Neural cell (in vitro differentiated cells): Measurements from ENCODE around the gene ACE. TPM values are rescaled to one million over a fixed set of nuclear protein-coding genes. Genes with fewer than 3 reads are reported as not detected.
A peak's percentile ranks its signal among the peaks of the same experiment; 100 is the strongest.

Experiments used
- H2AFZ ChIP-seq: fragments of 200-600, 300-800 bp; sonication (generic), shearing (Covaris generic); 2 replicates; pipeline ENCODE4 v1.6.0; 2014; ENCODE audit warnings: low read depth, mild to moderate bottlenecking, antibody characterized with exemption, low read length, moderate library complexity
- H3F3A ChIP-seq: fragments of 200-600 bp; shearing (Covaris generic); 2 replicates; pipeline ENCODE4 v1.6.1; 2016; ENCODE audit warnings: mild to moderate bottlenecking, moderate library complexity, mixed read lengths, antibody characterized with exemption, low read length; ENCODE audit not compliant: insufficient read depth, poor library complexity, severe bottlenecking
- H3K27ac ChIP-seq: fragments of 200-600, 300-800 bp; sonication (generic), shearing (Covaris generic); 2 replicates; pipeline ENCODE4 v1.5.1; 2014; ENCODE audit warnings: mild to moderate bottlenecking, low read length, moderate library complexity
- H3K27me3 ChIP-seq: fragments of 300-800, 200-600 bp; sonication (generic), shearing (Covaris generic); 2 replicates; pipeline ENCODE4 v1.6.0; 2014; ENCODE audit warnings: mild to moderate bottlenecking, low read depth, low read length, moderate library complexity; ENCODE audit not compliant: insufficient read depth
- H3K36me3 ChIP-seq: fragments of 300-800, 200-600 bp; sonication (generic), shearing (Covaris generic); 2 replicates; pipeline ENCODE4 v1.5.1; 2014; ENCODE audit warnings: mild to moderate bottlenecking, antibody characterized with exemption, low read length, moderate library complexity; ENCODE audit not compliant: insufficient read depth
- H3K4me2 ChIP-seq: fragments of 300-800, 200-600 bp; sonication (generic), shearing (Covaris generic); 2 replicates; pipeline ENCODE4 v1.6.0; 2014; ENCODE audit warnings: mild to moderate bottlenecking, low read length
- H3K4me3 ChIP-seq: fragments of 300-800, 200-600 bp; sonication (generic), shearing (Covaris generic); 2 replicates; pipeline ENCODE4 v1.5.1; 2014; ENCODE audit warnings: mild to moderate bottlenecking, low read length, moderate library complexity
- H3K79me2 ChIP-seq: fragments of 200-600 bp; shearing (Covaris generic); replicated peaks from 2 replicates; pipeline ENCODE4 v1.6.0; 2014; ENCODE audit warnings: mild to moderate bottlenecking, low read length, moderate library complexity; ENCODE audit not compliant: insufficient read depth
- H3K9ac ChIP-seq: fragments of 300-800, 200-600 bp; sonication (generic), shearing (Covaris generic); 2 replicates; pipeline ENCODE4 v1.6.1; 2016; ENCODE audit warnings: mild to moderate bottlenecking, low read length, mixed read lengths
- H3K9me2 ChIP-seq: fragments of 200-600 bp; shearing (Covaris generic); 2 replicates; pipeline ENCODE4 v1.6.1; 2016; ENCODE audit warnings: mild to moderate bottlenecking, low read length, mixed read lengths; ENCODE audit not compliant: insufficient read depth
- H3K9me3 ChIP-seq: fragments of 200-600, 300-800 bp; sonication (generic), shearing (Covaris generic); 2 replicates; pipeline ENCODE4 v1.6.1; 2016; ENCODE audit warnings: mild to moderate bottlenecking, mixed run types, low read length, moderate library complexity, mixed read lengths
- H4K20me1 ChIP-seq: fragments of 200-600 bp; shearing (Covaris generic); 2 replicates; pipeline ENCODE4 v1.6.1; 2016; ENCODE audit warnings: mild to moderate bottlenecking, mixed run types; ENCODE audit not compliant: insufficient read depth
- CTCF ChIP-seq: fragments of 450-650 bp; IDR thresholded peaks from 2 replicates; pipeline ENCODE4 v1.5.1; 2014; ENCODE audit warnings: antibody characterized with exemption, mild to moderate bottlenecking, moderate library complexity; ENCODE audit not compliant: poor library complexity, severe bottlenecking
- EP300 ChIP-seq: fragments of 450-650 bp; conservative IDR thresholded peaks from 2 replicates; pipeline ENCODE4 v1.6.1; 2014; ENCODE audit warnings: antibody characterized with exemption, mild to moderate bottlenecking, moderate library complexity; ENCODE audit not compliant: poor library complexity, severe bottlenecking
- EZH2 ChIP-seq: fragments of 200-600, 300-800 bp; shearing (Covaris generic), sonication (generic); IDR thresholded peaks from 2 replicates; pipeline ENCODE4 v1.6.1; 2014; ENCODE audit warnings: antibody characterized with exemption, low read length, borderline replicate concordance, mild to moderate bottlenecking; ENCODE audit not compliant: insufficient read depth, poor library complexity, severe bottlenecking
- MXI1 ChIP-seq: fragments of 450-650 bp; conservative IDR thresholded peaks from 2 replicates; pipeline ENCODE4 v1.6.1; 2014; ENCODE audit warnings: antibody characterized with exemption, mild to moderate bottlenecking; ENCODE audit not compliant: poor library complexity, severe bottlenecking
- POLR2AphosphoS5 ChIP-seq: IDR thresholded peaks from 2 replicates; pipeline ENCODE4 v1.6.1; 2012
- RAD21 ChIP-seq: fragments of 450-650 bp; conservative IDR thresholded peaks from 2 replicates; pipeline ENCODE4 v1.6.1; 2014; ENCODE audit warnings: antibody characterized with exemption, mild to moderate bottlenecking, moderate library complexity
- SMC3 ChIP-seq: fragments of 450-650 bp; conservative IDR thresholded peaks from 2 replicates; pipeline ENCODE4 v1.6.1; 2014; ENCODE audit warnings: antibody characterized with exemption, mild to moderate bottlenecking, moderate library complexity; ENCODE audit not compliant: poor library complexity
- TAF1 ChIP-seq: IDR thresholded peaks from 2 replicates; pipeline ENCODE4 v1.6.1; 2012; ENCODE audit warnings: low read depth
- polyA plus RNA-seq: library from polyadenylated mRNA; depleted of rRNA; stranded (reverse); fragments of >200 nt; gene quantifications from 2 replicates; pipeline ENCODE4 v1.2.3, GENCODE V29; 2014
- TF ChIP-seq, protein P1 (sequence below): IDR thresholded peaks from 2 replicates; pipeline ENCODE4 v1.6.1; 2012; ENCODE audit warnings: borderline replicate concordance

The ACE gene
- polyA plus RNA-seq, 1 donor from 2014 or later: 1.5 TPM

DNA sequence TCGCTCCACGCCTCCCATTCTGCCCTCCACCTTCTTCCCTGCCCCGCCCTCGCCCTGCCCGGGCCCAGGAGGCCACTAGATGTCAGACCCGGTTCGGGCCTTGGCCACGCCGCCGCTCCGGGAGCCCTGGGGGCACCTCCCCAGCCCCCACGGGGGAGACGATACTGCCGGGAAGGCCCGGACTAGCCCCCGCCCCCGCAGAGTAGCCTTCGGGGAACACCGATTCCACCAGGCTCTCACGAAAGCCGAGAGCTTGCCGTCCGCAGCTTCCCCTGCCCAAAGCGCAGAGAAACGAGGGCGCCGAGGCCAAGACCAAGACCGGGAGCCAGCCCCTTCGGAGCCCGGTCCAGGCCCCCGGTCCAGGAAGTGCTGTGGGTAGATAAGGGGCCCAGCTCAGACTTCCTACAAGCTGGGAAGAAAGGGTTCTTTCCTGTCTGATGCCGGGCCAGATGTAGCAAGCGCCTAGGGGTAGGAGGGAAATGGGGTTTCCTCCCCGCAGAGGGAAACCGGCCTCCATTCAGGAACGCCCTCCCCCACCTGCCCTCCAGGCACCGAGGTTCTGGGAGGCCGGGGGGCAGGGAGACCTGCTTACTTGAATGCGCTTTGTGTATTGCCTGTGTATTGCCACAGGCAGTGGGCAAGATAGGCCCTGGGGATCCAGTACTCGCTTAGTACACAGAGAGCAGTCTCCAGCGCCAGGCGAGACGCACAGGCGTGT, 29.9 kb upstream of the ACE start:
- H3K4me2 ChIP-seq: no peak overlapping the region
- no peaks in the 10 kb centered on the region for H3K9me2 ChIP-seq
- H3K27ac ChIP-seq: no peak overlapping the region

GRCh38 chr17:63447471-63448009, 29.3 kb upstream of the ACE start:
- Histone ChIP-seq H3K9me2 (no peaks in the 10 kb centered on the region), H3F3A (no peaks in the 10 kb centered on the region), H3K36me3 (no peaks in the 10 kb centered on the region), H4K20me1 (no peaks in the 10 kb centered on the region), H2AFZ (no peak overlapping the region), H3K9me3 (no peaks in the 10 kb centered on the region), H3K9ac (no peak overlapping the region), H3K79me2 (no peaks in the 10 kb centered on the region), H3K27me3 (no peaks in the 10 kb centered on the region), H3K4me3 (no peak overlapping the region), H3K4me2 (no peak overlapping the region), H3K27ac (no peak overlapping the region)
- no peak for TF ChIP-seq EZH2
- TF ChIP-seq MXI1: no peak
- no peak for TF ChIP-seq RAD21
- no peak for TF ChIP-seq TAF1
- TF ChIP-seq CTCF: no peak
- TF ChIP-seq, protein P1, sequence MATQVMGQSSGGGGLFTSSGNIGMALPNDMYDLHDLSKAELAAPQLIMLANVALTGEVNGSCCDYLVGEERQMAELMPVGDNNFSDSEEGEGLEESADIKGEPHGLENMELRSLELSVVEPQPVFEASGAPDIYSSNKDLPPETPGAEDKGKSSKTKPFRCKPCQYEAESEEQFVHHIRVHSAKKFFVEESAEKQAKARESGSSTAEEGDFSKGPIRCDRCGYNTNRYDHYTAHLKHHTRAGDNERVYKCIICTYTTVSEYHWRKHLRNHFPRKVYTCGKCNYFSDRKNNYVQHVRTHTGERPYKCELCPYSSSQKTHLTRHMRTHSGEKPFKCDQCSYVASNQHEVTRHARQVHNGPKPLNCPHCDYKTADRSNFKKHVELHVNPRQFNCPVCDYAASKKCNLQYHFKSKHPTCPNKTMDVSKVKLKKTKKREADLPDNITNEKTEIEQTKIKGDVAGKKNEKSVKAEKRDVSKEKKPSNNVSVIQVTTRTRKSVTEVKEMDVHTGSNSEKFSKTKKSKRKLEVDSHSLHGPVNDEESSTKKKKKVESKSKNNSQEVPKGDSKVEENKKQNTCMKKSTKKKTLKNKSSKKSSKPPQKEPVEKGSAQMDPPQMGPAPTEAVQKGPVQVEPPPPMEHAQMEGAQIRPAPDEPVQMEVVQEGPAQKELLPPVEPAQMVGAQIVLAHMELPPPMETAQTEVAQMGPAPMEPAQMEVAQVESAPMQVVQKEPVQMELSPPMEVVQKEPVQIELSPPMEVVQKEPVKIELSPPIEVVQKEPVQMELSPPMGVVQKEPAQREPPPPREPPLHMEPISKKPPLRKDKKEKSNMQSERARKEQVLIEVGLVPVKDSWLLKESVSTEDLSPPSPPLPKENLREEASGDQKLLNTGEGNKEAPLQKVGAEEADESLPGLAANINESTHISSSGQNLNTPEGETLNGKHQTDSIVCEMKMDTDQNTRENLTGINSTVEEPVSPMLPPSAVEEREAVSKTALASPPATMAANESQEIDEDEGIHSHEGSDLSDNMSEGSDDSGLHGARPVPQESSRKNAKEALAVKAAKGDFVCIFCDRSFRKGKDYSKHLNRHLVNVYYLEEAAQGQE: no peak
- TF ChIP-seq SMC3: no peak
- no peak for TF ChIP-seq POLR2AphosphoS5
- TF ChIP-seq EP300: no peak

More for the DNA sequence above, 29.9 kb upstream of the ACE start:
- Histone ChIP-seq H3K9ac (peak overlapping the region; percentile 66), H3K36me3 (no peaks in the 10 kb centered on the region), H3K4me3 (peak overlapping the region; percentile 77), H3K27me3 (no peaks in the 10 kb centered on the region), H4K20me1 (no peaks in the 10 kb centered on the region), H3K79me2 (no peaks in the 10 kb centered on the region), H3K9me3 (no peaks in the 10 kb centered on the region), H2AFZ (peak overlapping the region; percentile 12), H3F3A (no peaks in the 10 kb centered on the region)
- TF ChIP-seq EZH2: no peak
- TF ChIP-seq POLR2AphosphoS5: no peak
- TF ChIP-seq MXI1: no peak
- no peak for TF ChIP-seq SMC3
- no peak for TF ChIP-seq RAD21
